Measurements from ENCODE around the gene VPS11.

VPS11 gene

GRCh38 chr11:119120639-119121007 is 53.0 kb downstream of the VPS11 start:
- TF ChIP-seq CTCF (conservative IDR thresholded peaks at IDR 0.05): no peak
- H3K27ac ChIP-seq: peak overlapping the region; percentile 87

- no peak for TF ChIP-seq CTCF (conservative IDR thresholded peaks at IDR 0.05)
- H3K27ac ChIP-seq: peak within 1 kb of the TSS; percentile 87
These were observed 53.6 kb downstream of the VPS11 start, which contains the start of gene HINFP for GRCh38 chr11:119121008-119121810. TSS of gene HINFP (plus strand) at chr11:119121580. CDS start at chr11:119126945, 5,365 bp downstream.

GRCh38 chr11:119121811-119122124 is 54.1 kb downstream of the VPS11 start:
- H3K27ac ChIP-seq: peak overlapping the region; percentile 87
- TF ChIP-seq CTCF (conservative IDR thresholded peaks at IDR 0.05): no peak

GRCh38 chr11:119125821-119126220 is 58.2 kb downstream of the VPS11 start:
- no peak for TF ChIP-seq CTCF (conservative IDR thresholded peaks at IDR 0.05)
- H3K27ac ChIP-seq: no peak overlapping the region

GRCh38 chr11:119126675-119127268 is 59.2 kb downstream of the VPS11 start:
- no peak overlapping the region for H3K27ac ChIP-seq
- no peak for TF ChIP-seq CTCF (conservative IDR thresholded peaks at IDR 0.05)

- no peak overlapping the region for H3K27ac ChIP-seq
- no peak for TF ChIP-seq CTCF (conservative IDR thresholded peaks at IDR 0.05)
These were observed 63.0 kb downstream of the VPS11 start for GRCh38 chr11:119130662-119131061.
